ENCODE data around the gene OR10V1.

The OR10V1 gene

DNA sequence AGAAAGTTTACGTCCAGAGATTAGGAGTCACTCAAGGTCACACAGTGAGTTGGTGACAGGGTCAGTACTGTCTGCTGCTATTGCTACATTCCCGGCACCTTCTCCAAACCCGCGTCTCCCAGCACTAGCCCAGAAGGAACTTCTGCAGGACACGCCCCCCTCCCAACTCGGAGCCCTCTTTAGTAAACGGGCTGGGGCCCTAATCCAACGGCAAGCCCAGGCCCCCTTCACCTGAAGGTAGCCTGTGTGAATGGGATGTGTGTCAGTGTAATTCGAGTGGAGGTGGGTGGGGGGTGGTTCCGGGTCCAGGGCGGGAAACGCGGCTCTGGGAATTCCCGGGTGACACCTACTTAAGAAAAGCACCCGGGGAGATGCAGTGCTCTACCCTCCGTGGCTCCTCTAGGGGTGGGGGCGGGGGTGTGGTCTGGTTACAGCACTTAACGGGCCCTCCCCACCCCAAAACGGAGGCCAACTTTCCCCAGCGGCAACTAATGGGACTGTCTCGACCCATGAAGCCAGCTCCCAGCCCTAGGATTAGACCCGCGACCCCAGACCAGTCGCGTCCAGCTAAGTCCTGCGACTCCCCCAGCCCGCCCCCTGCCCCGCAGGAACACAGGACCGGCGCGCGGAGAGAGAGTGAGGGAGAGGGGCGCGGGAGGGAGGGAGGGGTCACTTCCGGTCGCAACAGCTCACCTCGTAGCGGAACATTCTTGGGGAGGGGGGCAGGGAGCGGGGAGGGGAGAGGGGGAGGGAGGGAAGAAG is 45.3 kb downstream of the OR10V1 start:
- H3K27me3 Mint-ChIP-seq, result no peaks in the 10 kb centered on the region
- peaks cover 44% of the 10 kb centered on the region for H3K4me1 Mint-ChIP-seq
- no peaks in the 10 kb centered on the region for H3K9me3 Mint-ChIP-seq
- peaks cover 34% of the 10 kb centered on the region for H3K36me3 Mint-ChIP-seq (ENCODE audit: low read depth)
- DNase-seq (peak; percentile 72), ATAC-seq (peak; percentile 37)
- H3K4me3 Mint-ChIP-seq, result peak overlapping the region; percentile 92
- peak overlapping the region; percentile 86 for H3K27ac Mint-ChIP-seq

DNA sequence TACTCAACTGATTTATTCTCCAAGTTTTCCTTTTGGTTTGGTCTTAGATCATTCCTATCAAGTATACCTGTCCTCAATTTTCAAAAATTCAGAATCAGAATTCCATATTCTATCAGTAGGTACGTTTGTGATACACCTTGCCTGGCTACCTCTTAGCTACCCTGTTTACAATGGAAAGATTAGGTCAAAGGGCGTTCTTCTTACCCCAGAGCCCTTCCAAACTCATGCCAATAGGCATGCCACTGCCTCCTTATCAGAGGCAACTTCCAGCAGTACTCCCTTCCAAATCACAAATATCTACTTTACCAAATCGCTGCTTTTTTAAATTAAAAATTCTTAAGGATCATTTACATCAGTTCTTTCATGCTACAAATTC is 45.8 kb downstream of the OR10V1 start:
- Mint-ChIP-seq H3K36me3 (ENCODE audit: low read depth) (peaks cover 39% of the 10 kb centered on the region), H3K27me3 (no peaks in the 10 kb centered on the region), H3K27ac (peak overlapping the region; percentile 86), H3K4me3 (peak overlapping the region; percentile 92), H3K4me1 (peaks cover 49% of the 10 kb centered on the region), H3K9me3 (no peaks in the 10 kb centered on the region)
- DNase-seq (no peak), ATAC-seq (no peak)

DNA sequence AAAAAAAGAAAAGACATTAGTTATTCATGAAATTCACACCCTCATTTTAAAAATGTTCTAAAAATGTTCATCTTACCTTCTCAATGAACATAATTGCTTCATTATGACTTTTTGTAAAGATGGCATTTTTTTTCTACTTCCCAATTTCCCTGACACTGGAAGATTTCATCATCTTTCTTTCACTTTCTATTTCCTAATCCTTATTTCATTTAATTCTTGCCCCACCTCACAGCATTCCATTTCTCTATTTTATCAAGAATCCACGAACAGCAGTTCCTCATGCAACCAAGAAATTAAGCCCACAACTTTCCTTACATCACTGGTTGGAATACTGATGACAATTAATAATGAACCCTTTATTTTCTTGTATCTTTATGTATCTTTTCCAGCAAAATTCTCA is 46.7 kb downstream of the OR10V1 start:
- Mint-ChIP-seq H3K4me3 (peak overlapping the region; percentile 92), H3K4me1 (peaks cover 49% of the 10 kb centered on the region), H3K36me3 (ENCODE audit: low read depth) (peaks cover 42% of the 10 kb centered on the region), H3K27ac (peak overlapping the region; percentile 86), H3K27me3 (no peaks in the 10 kb centered on the region), H3K9me3 (no peaks in the 10 kb centered on the region)
- ATAC-seq, result no peak
- DNase-seq, result no peak

All from activated naive CD8-positive, alpha-beta T cell treated with anti-CD3 and anti-CD28 coated beads, Interleukin-2, amount 50 U/mL, for 24 hours (primary cell).